ENCODE measurements around the gene SMCP. TPM values are rescaled to one million over a fixed set of nuclear protein-coding genes. Genes with fewer than 3 reads are reported as not detected.

Gene SMCP
- polyA plus RNA-seq, 1 donor from 2014 or later = not detected

DNA sequence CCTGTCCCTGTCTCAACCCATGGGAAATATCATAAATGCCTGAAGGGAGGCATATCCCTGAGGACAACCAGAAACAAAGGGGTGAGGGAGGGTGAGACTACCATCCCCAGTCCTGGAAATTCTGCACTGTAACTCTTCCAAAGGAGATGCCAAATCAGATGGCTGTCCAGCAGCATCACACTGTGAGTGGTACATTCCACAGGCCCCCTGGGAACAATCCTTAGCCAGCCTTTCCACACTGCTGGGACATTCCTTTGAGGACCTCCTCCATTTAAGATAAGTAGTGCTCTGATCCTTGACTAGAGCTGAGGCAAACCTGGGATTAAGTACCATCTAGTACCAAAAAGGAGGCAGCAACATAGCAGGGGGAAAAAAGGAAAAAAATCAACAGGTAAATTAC lies 40.9 kb downstream of the SMCP start:
- H3F3A ChIP-seq (ENCODE audit: insufficient read depth, low read length, poor library complexity, severe bottlenecking) = no peaks in the 10 kb centered on the region
- no peak overlapping the region for H3K4me2 ChIP-seq (ENCODE audit: low read length)
- H3K9me3 ChIP-seq (ENCODE audit: low read length) = no peaks in the 10 kb centered on the region
- TF ChIP-seq POLR2AphosphoS5 (IDR thresholded peaks at IDR 0.05) (no peak), MXI1 (conservative IDR thresholded peaks at IDR 0.05; ENCODE audit: poor library complexity, severe bottlenecking) (no peak), EZH2 (IDR thresholded peaks at IDR 0.05; ENCODE audit: borderline replicate concordance, insufficient read depth, low read length, poor library complexity, severe bottlenecking) (no peak), EP300 (conservative IDR thresholded peaks at IDR 0.05; ENCODE audit: poor library complexity, severe bottlenecking) (no peak), RAD21 (conservative IDR thresholded peaks at IDR 0.05) (no peak), TAF1 (IDR thresholded peaks at IDR 0.05; ENCODE audit: low read depth) (no peak), SMC3 (conservative IDR thresholded peaks at IDR 0.05; ENCODE audit: poor library complexity) (no peak)
- TF ChIP-seq, protein P1, sequence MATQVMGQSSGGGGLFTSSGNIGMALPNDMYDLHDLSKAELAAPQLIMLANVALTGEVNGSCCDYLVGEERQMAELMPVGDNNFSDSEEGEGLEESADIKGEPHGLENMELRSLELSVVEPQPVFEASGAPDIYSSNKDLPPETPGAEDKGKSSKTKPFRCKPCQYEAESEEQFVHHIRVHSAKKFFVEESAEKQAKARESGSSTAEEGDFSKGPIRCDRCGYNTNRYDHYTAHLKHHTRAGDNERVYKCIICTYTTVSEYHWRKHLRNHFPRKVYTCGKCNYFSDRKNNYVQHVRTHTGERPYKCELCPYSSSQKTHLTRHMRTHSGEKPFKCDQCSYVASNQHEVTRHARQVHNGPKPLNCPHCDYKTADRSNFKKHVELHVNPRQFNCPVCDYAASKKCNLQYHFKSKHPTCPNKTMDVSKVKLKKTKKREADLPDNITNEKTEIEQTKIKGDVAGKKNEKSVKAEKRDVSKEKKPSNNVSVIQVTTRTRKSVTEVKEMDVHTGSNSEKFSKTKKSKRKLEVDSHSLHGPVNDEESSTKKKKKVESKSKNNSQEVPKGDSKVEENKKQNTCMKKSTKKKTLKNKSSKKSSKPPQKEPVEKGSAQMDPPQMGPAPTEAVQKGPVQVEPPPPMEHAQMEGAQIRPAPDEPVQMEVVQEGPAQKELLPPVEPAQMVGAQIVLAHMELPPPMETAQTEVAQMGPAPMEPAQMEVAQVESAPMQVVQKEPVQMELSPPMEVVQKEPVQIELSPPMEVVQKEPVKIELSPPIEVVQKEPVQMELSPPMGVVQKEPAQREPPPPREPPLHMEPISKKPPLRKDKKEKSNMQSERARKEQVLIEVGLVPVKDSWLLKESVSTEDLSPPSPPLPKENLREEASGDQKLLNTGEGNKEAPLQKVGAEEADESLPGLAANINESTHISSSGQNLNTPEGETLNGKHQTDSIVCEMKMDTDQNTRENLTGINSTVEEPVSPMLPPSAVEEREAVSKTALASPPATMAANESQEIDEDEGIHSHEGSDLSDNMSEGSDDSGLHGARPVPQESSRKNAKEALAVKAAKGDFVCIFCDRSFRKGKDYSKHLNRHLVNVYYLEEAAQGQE (IDR thresholded peaks at IDR 0.05; ENCODE audit: borderline replicate concordance) = no peak
- TF ChIP-seq, protein P2, sequence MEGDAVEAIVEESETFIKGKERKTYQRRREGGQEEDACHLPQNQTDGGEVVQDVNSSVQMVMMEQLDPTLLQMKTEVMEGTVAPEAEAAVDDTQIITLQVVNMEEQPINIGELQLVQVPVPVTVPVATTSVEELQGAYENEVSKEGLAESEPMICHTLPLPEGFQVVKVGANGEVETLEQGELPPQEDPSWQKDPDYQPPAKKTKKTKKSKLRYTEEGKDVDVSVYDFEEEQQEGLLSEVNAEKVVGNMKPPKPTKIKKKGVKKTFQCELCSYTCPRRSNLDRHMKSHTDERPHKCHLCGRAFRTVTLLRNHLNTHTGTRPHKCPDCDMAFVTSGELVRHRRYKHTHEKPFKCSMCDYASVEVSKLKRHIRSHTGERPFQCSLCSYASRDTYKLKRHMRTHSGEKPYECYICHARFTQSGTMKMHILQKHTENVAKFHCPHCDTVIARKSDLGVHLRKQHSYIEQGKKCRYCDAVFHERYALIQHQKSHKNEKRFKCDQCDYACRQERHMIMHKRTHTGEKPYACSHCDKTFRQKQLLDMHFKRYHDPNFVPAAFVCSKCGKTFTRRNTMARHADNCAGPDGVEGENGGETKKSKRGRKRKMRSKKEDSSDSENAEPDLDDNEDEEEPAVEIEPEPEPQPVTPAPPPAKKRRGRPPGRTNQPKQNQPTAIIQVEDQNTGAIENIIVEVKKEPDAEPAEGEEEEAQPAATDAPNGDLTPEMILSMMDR (IDR thresholded peaks at IDR 0.05; ENCODE audit: poor library complexity, severe bottlenecking) = no peak
- H3K79me2 ChIP-seq (replicated peaks; ENCODE audit: insufficient read depth, low read length) = no peaks in the 10 kb centered on the region
- H3K27me3 ChIP-seq (ENCODE audit: insufficient read depth, low read depth, low read length) = no peaks in the 10 kb centered on the region
- no peak overlapping the region for H3K4me3 ChIP-seq (ENCODE audit: low read length)
- H3K9me2 ChIP-seq (ENCODE audit: insufficient read depth, low read length) = no peaks in the 10 kb centered on the region
- H3K27ac ChIP-seq (ENCODE audit: low read length) = no peak overlapping the region
- no peaks in the 10 kb centered on the region for H4K20me1 ChIP-seq (ENCODE audit: insufficient read depth)
- no peak overlapping the region for H3K9ac ChIP-seq (ENCODE audit: low read length)
- H2AFZ ChIP-seq (ENCODE audit: low read depth, low read length) = no peak overlapping the region
- H3K36me3 ChIP-seq (ENCODE audit: insufficient read depth, low read length) = no peaks in the 10 kb centered on the region

DNA sequence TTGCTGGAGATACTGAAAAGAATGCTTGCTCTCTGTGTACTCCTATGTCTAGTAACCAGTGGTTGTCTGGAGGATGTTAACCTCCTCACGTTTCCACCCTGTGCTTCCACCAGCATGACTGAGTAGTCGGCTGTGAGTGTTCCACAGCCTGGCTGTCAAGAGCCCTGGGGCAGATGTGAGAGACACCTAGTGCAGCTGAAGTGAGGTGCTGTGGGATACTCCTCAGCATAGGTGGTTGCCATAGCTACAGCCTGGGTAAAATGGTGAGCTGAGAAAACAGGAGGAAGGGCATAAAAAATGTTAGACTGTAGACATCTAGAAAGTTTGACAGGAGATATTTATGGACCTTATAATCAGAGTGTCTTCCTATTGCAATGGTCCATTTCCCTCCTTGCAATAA lies 46.1 kb downstream of the SMCP start:
- TF ChIP-seq SMC3 (conservative IDR thresholded peaks at IDR 0.05; ENCODE audit: poor library complexity) (no peak), EP300 (conservative IDR thresholded peaks at IDR 0.05; ENCODE audit: poor library complexity, severe bottlenecking) (no peak), POLR2AphosphoS5 (IDR thresholded peaks at IDR 0.05) (no peak)
- TF ChIP-seq, protein P1 (IDR thresholded peaks at IDR 0.05; ENCODE audit: borderline replicate concordance) = no peak
- Histone ChIP-seq H3K27me3 (ENCODE audit: insufficient read depth, low read depth, low read length) (no peaks in the 10 kb centered on the region), H4K20me1 (ENCODE audit: insufficient read depth) (no peaks in the 10 kb centered on the region), H3K9ac (ENCODE audit: low read length) (no peak overlapping the region), H3K79me2 (replicated peaks; ENCODE audit: insufficient read depth, low read length) (no peaks in the 10 kb centered on the region), H3K9me2 (ENCODE audit: insufficient read depth, low read length) (no peaks in the 10 kb centered on the region), H3F3A (ENCODE audit: insufficient read depth, low read length, poor library complexity, severe bottlenecking) (no peaks in the 10 kb centered on the region), H3K4me3 (ENCODE audit: low read length) (no peak overlapping the region), H2AFZ (ENCODE audit: low read depth, low read length) (no peak overlapping the region), H3K36me3 (ENCODE audit: insufficient read depth, low read length) (no peaks in the 10 kb centered on the region), H3K9me3 (ENCODE audit: low read length) (no peaks in the 10 kb centered on the region), H3K27ac (ENCODE audit: low read length) (no peak overlapping the region), H3K4me2 (ENCODE audit: low read length) (no peak overlapping the region)
